SKM-1 (cell line): Measurements from ENCODE around the gene SEMA3G.

Experiments
- DNase-seq: peaks from one replicate; lab custom pipeline; 2025; ENCODE audit not compliant: unreplicated experiment; lab: John Stamatoyannopoulos, UW

The SEMA3G gene

DNA sequence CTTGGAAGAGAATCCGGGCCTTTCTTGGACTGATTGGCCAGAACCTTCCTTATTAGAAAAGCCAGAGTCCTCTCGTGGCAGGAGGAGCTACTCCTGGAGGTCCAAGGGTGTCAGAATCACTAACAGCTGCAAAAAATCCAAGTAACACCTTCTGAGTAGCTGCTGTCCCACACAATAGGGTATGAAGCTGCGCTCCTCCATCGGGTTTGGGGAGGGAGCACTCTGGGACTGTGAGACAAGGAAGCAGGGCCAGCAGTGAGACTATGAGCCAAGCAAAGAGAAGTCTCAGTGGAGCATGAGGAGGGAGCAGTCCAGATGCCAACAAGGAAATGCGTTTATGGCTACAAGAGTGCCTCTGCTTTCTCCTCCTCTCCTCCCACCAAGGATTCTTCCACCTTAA lies 21.7 kb downstream of the SEMA3G start:
- DNase-seq = no peak

DNA sequence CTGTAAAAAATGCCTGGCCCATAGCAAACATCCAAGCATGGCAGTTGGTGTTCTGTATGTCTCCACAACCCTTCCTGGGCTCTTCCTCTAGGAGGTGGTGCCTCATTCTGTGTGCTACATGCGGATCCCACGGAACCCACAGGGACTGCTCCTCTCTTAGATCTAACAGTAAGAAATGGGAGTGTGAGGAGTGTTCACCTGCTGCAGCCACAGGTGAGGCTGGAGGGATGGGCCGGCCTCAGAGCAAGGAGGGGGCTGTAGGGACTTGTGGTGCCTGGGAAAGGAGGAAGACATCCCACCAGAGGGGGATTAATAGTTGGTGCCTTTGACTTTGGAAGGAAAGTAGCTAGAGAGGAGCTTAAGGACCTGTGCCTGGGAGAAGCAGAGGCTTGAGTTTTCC lies 22.2 kb downstream of the SEMA3G start:
- no peak for DNase-seq

DNA sequence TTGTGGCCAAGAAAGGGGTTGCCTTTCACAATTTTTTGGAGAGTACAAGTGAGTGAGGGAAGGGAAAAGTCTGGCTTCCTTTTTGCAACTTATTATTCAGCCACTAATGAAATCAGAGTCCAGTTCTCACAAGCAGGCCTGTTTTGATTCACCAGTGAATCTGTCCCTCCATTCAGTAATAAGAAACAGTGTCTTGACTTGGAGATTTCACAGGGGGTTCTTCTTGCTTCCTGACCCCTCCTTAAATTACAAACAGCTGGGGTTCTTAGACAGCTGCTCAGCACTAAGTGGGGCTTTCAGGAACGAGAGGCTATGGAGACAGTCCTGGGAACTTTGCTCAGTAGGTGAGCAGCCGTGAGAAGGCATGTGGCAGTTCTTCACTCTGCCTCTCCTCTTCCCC lies 24.5 kb downstream of the SEMA3G start:
- DNase-seq = no peak

- no peak for DNase-seq
Observed at GRCh38 chr3:52415800-52416199, 29.1 kb downstream of the SEMA3G start.

DNA sequence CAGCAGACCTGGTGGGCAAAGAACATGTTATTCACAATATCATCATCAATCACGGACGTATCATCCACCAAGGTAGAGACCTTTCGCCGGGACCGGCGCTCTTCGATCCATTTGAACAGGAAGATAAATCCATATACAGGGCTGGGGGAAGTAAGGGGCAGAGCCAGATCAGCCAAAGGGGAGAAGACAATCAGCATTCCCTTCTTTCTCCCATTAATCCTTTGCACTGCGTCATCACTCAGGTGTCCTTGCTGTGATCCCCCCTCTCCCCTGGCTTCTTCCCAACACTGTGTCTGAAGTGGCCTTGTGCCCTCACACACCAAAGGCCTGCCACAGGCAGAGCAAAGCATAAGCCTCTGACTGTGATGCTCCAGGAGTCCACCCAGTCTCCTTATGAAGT lies 36.4 kb downstream of the SEMA3G start:
- DNase-seq = no peak

DNA sequence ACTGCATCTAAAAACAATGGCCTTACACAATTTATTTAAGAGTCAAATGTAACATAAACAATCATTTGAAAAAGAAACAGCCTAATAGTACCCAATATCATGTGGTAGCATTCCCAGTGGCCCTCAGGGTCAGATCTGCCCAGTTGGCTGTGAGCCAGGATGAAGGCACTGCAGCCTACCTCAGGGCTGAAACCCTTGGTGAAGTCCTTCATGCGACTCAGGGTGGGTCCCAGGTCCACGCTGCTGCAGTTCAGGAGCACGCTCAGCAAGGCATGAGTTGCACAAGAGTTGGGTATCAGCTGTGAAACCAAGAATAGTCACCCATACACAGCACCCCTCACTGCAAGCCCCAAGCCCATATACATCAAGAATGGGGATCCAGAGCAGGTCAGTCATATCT lies 37.1 kb downstream of the SEMA3G start:
- DNase-seq = no peak

- DNase-seq = no peak
Observed at GRCh38 chr3:52406791-52407510, 38.0 kb downstream of the SEMA3G start.

DNA sequence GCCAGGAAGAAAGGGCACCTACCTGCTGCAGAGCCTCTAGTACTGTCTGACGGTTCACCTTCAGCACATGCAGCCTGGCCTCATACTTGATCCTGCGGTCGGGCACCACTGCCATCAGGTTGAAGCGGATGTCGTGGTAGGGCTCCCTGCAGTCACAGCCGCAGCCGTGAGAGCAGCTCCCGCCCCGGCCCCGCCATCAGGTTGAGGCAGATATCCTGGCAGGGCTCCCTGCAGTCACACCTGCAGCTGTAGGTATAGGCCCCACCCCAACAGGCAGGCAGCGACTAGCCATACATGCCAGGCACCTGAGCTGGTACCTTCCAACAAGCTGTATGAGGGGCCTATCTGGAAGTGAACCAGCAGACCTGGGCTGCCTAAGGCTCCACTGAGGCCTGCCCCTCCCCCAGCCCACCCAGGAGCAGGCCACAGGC lies 38.7 kb downstream of the SEMA3G start:
- no peak for DNase-seq

GRCh38 chr3:52405601-52406110 lies 39.2 kb downstream of the SEMA3G start:
- DNase-seq = no peak

DNA sequence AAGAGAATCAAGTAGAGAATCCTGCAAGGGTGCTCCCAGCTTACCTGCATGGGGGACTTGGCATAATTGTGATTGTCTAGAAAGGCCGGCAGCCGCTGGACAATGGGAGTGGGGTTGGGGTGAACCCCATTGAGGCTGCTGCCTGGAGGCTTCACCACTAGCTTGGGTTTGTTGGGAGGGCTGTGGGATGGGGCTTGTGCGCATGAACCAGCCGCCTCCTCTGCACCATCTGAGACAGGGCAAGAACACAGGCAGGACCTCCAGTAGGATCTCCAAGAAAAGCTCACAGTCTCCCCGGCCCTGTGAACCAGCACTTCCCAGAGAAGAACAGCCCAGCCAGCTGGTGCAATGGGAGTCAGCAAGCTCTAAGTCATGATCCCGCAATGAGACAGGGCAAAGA lies 39.8 kb downstream of the SEMA3G start:
- no peak for DNase-seq

GRCh38 chr3:52404391-52404790 lies 40.5 kb downstream of the SEMA3G start:
- no peak for DNase-seq

- DNase-seq = no peak
Observed at GRCh38 chr3:52403955-52404354, 40.9 kb downstream of the SEMA3G start.

GRCh38 chr3:52403271-52403841 lies 41.5 kb downstream of the SEMA3G start:
- DNase-seq = no peak

DNA sequence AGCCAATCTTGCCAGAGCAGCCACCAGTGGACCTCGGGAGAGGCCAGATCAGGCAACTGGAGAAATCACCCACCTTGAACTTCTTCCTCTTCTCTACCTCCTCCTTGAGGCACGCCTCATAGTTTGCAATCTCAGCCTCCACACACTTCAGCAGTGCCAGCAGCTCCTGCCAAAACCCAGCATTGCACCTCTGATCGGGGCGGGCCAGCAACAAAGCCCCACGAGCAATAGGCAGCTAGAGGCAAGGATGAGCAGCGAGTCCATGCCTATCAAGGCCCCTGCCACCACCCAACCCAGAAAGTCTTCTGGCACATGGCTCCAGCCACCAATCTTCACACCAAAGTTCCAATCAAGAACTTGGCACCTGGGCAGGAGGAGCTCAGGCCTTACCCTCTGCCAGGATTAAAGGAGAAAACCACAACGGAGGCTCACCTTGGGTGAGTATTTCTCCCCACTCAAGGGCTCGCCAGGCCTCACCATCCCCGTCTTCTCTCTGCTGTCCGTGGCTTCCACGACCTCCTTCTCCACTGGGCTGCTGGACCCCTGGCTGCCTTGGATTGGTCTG lies 42.1 kb downstream of the SEMA3G start:
- no peak for DNase-seq

DNA sequence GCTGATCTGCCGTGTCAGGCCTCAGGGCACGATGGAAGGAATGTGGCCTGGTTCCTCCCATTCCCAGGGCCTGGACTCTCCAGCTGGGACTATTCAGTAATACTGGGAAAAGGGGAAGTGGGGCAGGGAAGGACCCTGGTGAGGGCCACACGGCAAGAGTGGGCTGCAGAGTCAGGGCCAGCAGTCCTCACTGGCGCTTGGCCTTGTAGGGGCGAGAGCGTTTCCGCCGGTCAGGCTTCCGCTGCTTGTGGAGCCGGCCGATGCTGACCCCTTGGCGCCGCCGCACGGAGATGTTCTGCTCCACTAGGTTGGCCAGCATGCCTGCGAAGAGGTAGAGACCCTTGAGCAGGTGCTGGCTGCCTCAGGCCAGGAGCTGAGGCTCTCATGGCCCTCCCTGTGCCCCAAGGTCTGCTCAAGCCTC lies 42.8 kb downstream of the SEMA3G start:
- DNase-seq = no peak

GRCh38 chr3:52401551-52401950 lies 43.4 kb downstream of the SEMA3G start:
- DNase-seq = no peak

DNA sequence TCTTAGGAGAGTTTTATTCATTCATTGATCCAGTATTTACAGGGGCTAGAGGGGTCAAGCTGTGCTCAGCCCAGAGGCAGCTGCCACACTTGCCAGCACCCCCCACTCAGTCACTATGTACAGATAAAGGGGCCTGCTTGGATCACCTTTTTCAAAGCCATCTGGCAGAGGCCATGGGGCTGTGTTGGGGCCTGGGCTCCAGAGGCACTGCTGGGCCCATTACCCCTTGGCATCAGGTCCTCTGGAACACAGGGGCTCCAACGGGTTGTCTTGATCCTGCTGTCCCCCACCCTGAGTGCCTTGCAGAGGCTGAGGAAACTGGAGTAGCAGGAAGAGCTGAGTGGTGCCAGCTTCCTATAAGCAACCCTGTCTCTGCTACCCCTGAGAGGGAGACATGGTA lies 43.9 kb downstream of the SEMA3G start:
- DNase-seq = no peak

DNA sequence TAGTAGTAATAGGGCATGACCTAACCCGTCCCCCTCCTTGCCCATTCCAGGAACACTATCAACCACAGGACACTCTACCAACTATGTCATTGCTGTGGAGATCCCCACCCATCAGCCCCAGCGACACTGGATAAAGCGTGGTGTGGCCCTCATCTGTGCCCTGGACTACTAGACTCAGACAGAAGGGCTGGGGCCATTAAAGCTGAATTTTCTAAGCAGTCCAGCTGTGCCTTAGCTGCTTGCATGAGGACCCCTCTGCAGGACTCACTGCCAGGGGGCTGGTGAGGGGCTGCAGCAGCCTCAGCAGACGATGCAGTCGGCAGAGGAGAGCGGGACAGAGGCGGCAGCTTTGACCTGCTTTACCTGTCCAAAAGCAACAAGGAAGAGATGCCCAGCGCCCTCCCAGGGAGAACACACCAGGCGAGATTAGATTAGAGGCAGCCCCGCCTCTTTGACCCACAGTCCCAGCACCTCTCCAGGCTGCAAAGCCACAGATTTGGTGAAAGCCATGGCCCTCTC lies 44.6 kb downstream of the SEMA3G start:
- DNase-seq = no peak

GRCh38 chr3:52399593-52399992 lies 45.3 kb downstream of the SEMA3G start:
- DNase-seq = no peak

GRCh38 chr3:52399131-52399530 lies 45.8 kb downstream of the SEMA3G start:
- no peak for DNase-seq

DNA sequence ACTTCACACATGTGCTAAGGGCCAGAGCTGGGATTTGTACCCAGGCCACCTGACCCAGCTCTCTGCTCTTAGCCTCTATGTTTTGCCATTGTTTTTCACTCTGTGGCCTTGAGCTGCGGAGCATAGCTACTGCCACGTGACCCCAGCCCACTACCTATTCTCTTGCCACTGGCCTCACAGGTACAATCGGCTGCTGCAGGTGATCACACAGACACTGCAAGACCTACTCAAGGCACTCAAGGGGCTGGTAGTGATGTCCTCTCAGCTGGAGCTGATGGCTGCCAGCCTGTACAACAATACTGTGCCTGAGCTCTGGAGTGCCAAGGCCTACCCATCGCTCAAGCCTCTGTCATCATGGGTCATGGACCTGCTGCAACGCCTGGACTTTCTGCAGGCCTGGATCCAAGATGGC lies 46.2 kb downstream of the SEMA3G start:
- DNase-seq = no peak
